ENCODE results near the gene CD300C. TPM values are rescaled to one million over a fixed set of nuclear protein-coding genes. Genes with fewer than 3 reads are reported as not detected.

CD300C gene
- total RNA-seq, 6 donors from 2014 or later = 0.98 to 19.4 (median 9.7) TPM

DNA sequence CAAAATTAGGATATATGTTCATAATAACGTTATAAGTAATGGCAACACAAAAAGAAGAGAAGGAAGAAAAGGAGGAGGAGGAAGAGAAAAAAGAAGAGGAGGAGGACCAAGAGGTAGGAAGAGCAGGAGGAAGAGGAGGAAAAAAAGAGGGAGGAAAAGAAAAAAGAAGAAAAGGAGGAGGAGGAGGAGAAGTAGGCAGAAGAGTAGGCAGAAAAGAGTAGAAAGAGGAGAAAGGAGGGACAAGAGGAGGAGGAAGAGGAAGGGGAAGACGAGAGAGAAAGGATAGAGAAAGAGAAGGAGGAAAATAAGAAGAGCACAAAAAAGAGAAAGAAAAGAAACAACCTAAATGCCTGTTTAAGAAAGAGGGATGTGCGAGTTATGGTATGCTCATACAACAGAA, 9.0 kb downstream of the CD300C start:
- H3K27ac ChIP-seq = no peak overlapping the region
- TF ChIP-seq POLR2A (IDR thresholded peaks at IDR 0.05) (no peak), POLR2AphosphoS5 (IDR thresholded peaks at IDR 0.05) (no peak), EP300 (IDR thresholded peaks at IDR 0.05) (no peak)
- TF ChIP-seq, protein P1, sequence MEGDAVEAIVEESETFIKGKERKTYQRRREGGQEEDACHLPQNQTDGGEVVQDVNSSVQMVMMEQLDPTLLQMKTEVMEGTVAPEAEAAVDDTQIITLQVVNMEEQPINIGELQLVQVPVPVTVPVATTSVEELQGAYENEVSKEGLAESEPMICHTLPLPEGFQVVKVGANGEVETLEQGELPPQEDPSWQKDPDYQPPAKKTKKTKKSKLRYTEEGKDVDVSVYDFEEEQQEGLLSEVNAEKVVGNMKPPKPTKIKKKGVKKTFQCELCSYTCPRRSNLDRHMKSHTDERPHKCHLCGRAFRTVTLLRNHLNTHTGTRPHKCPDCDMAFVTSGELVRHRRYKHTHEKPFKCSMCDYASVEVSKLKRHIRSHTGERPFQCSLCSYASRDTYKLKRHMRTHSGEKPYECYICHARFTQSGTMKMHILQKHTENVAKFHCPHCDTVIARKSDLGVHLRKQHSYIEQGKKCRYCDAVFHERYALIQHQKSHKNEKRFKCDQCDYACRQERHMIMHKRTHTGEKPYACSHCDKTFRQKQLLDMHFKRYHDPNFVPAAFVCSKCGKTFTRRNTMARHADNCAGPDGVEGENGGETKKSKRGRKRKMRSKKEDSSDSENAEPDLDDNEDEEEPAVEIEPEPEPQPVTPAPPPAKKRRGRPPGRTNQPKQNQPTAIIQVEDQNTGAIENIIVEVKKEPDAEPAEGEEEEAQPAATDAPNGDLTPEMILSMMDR (IDR thresholded peaks at IDR 0.05) = no peak
- H3K9me3 ChIP-seq = no peaks in the 10 kb centered on the region
- no peaks in the 10 kb centered on the region for H3K36me3 ChIP-seq
- 55 to 75% methylated on average over 3 of the region's 3 CpGs for WGBS, 2 donors
- H3K27me3 ChIP-seq = no peaks in the 10 kb centered on the region
- ATAC-seq (ENCODE audit: low FRiP score in 2 of 2) (no peak), DNase-seq (no peak)
- no peak overlapping the region for H3K4me3 ChIP-seq
- H3K4me1 ChIP-seq = no peaks in the 10 kb centered on the region

GRCh38 chr17:74532115-74532514, 13.8 kb downstream of the CD300C start:
- ATAC-seq (ENCODE audit: low FRiP score in 2 of 2) = peak; percentile 85 to 86
- H3K9me3 ChIP-seq = no peaks in the 10 kb centered on the region
- H3K27me3 ChIP-seq = no peaks in the 10 kb centered on the region
- TF ChIP-seq POLR2A (IDR thresholded peaks at IDR 0.05) = peak in 2 of 4 donors; percentile 47 to 80
- peak; percentile 11 to 30 for TF ChIP-seq POLR2AphosphoS5 (IDR thresholded peaks at IDR 0.05)
- TF ChIP-seq, protein P1 (IDR thresholded peaks at IDR 0.05) = no peak
- peak in 1 of 2 donors; percentile 79 for DNase-seq
- H3K4me1 ChIP-seq = no peaks in the 10 kb centered on the region
- H3K36me3 ChIP-seq = no peaks in the 10 kb centered on the region
- 54 to 63% methylated on average over 10 of the region's 10 CpGs for WGBS, 2 donors
- H3K4me3 ChIP-seq = peak overlapping the region in 3 of 4 donors; percentile 18 to 34 (median 26)
- peak overlapping the region in 2 of 4 donors; percentile 72 to 81 for H3K27ac ChIP-seq

GRCh38 chr17:74531231-74531761, 14.6 kb downstream of the CD300C start, which contains the start of gene CD300LB:
TSS of gene CD300LB (minus strand) at chr17:74531475. CDS start at chr17:74531350, 125 bp downstream.
- Histone ChIP-seq H3K27ac (peak within 1 kb of the TSS in 3 of 4 donors; percentile 34 to 81 (median 72)), H3K4me3 (peak within 1 kb of the TSS in 2 of 4 donors; percentile 18 to 34), H3K4me1 (no peaks in the 10 kb centered on the region), H3K27me3 (no peaks in the 10 kb centered on the region), H3K9me3 (no peaks in the 10 kb centered on the region), H3K36me3 (no peaks in the 10 kb centered on the region)
- ATAC-seq (ENCODE audit: low FRiP score in 2 of 2) = peak in 1 of 2 donors; percentile 47
- peak in 1 of 2 donors; percentile 19 for DNase-seq
- WGBS, 2 donors = 51 to 55% methylated on average over 10 of the region's 10 CpGs
- no peak for TF ChIP-seq POLR2AphosphoS5 (IDR thresholded peaks at IDR 0.05)
- TF ChIP-seq POLR2A (IDR thresholded peaks at IDR 0.05) = peak in 1 of 4 donors; percentile 14

- ATAC-seq (ENCODE audit: low FRiP score in 2 of 2) (no peak), DNase-seq (peak in 1 of 2 donors; percentile 16)
- no peaks in the 10 kb centered on the region for H3K4me1 ChIP-seq
- WGBS, 2 donors = 77 to 83% methylated on average over 5 of the region's 5 CpGs
- TF ChIP-seq POLR2A (IDR thresholded peaks at IDR 0.05) (no peak), POLR2AphosphoS5 (IDR thresholded peaks at IDR 0.05) (no peak), EP300 (IDR thresholded peaks at IDR 0.05) (no peak)
- TF ChIP-seq, protein P1 (IDR thresholded peaks at IDR 0.05) = no peak
- H3K9me3 ChIP-seq = no peaks in the 10 kb centered on the region
- no peaks in the 10 kb centered on the region for H3K27me3 ChIP-seq
- no peaks in the 10 kb centered on the region for H3K36me3 ChIP-seq
- no peak overlapping the region for H3K4me3 ChIP-seq
- peak overlapping the region in 1 of 4 donors; percentile 81 for H3K27ac ChIP-seq
Observed at GRCh38 chr17:74530831-74531150, 15.1 kb downstream of the CD300C start.

- H3K4me3 ChIP-seq = no peak overlapping the region
- no peak for TF ChIP-seq POLR2A (IDR thresholded peaks at IDR 0.05)
- no peak for TF ChIP-seq EP300 (IDR thresholded peaks at IDR 0.05)
- no peak for TF ChIP-seq POLR2AphosphoS5 (IDR thresholded peaks at IDR 0.05)
- H3K4me1 ChIP-seq = no peaks in the 10 kb centered on the region
- ATAC-seq (ENCODE audit: low FRiP score in 2 of 2) (no peak), DNase-seq (peak in 1 of 2 donors; percentile 11)
- no peaks in the 10 kb centered on the region for H3K27me3 ChIP-seq
- H3K36me3 ChIP-seq = no peaks in the 10 kb centered on the region
- WGBS, 2 donors = 83 to 88% methylated on average over 3 to 5 of the region's 5 CpGs
- H3K9me3 ChIP-seq = no peaks in the 10 kb centered on the region
- peak overlapping the region in 2 of 4 donors; percentile 58 to 80 for H3K27ac ChIP-seq
Observed at GRCh38 chr17:74529243-74529642, 16.7 kb downstream of the CD300C start.

Data from upper lobe of left lung (tissue), 6 donors.